Gastrocnemius medialis (tissue), 4 donors: ENCODE measurements around the gene TAOK1.

Source experiments
- CTCF ChIP-seq, 5 experiments: fragments of 450-650 bp in 3 of 5; fragments of 200-600 bp in 2 of 5; sonication (generic) in 2 of 5; IDR thresholded peaks in 4 of 5; conservative IDR thresholded peaks in 1 of 5; 1 replicate in 4 of 5; 2 replicates in 1 of 5; pipeline ENCODE4 v1.5.1; 2016 to 2019; ENCODE audit warnings: antibody characterized with exemption in 5 of 5, mild to moderate bottlenecking in 3 of 5, moderate library complexity in 3 of 5
- POLR2A ChIP-seq, 2 donors: fragments of 450-650 bp; IDR thresholded peaks; one replicate each; pipeline ENCODE4 v1.6.1; 2017; ENCODE audit warnings: antibody characterized with exemption in 2 of 2, mild to moderate bottlenecking in 2 of 2, moderate library complexity in 2 of 2

- TF ChIP-seq POLR2A (IDR thresholded peaks at IDR 0.05) (no peak), CTCF (IDR thresholded peaks at IDR 0.05 in 4 of 5, conservative IDR thresholded peaks at IDR 0.05 in 1 of 5) (no peak)
Measured at GRCh38 chr17:29359777-29360176, 30.4 kb upstream of the TAOK1 start.
